Fibroblast of skin of abdomen (primary cell): ENCODE measurements around the gene APEX1.
"Not testable (repeated sequence)": the region's sequence is repeated elsewhere in the genome, so short reads cannot be mapped to it uniquely, and the experiment has no call there.

Experiments used
- DNase-seq: peaks from one replicate; pipeline ENCODE4 v3.0.0-alpha.2; 2013

APEX1 gene

DNA sequence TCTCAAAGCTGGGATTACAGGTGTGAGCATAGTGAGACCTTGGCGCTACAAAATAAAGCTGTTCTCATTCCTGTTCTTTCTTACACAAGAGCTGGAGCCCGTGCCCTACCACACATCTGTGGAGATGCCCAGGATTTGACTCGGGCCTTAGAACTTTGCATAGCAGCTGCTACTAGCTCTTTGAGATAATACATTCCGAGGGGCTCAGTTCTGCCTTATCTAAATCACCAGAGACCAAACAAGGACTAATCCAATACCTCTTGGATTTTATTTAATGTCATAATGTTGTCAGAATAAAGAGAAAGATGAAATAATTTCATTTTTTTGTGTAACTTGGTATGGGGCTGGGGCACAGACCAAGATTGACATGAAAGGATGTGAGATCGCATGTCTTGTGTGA lies 21.8 kb downstream of the APEX1 start:
- no peak for DNase-seq

DNA sequence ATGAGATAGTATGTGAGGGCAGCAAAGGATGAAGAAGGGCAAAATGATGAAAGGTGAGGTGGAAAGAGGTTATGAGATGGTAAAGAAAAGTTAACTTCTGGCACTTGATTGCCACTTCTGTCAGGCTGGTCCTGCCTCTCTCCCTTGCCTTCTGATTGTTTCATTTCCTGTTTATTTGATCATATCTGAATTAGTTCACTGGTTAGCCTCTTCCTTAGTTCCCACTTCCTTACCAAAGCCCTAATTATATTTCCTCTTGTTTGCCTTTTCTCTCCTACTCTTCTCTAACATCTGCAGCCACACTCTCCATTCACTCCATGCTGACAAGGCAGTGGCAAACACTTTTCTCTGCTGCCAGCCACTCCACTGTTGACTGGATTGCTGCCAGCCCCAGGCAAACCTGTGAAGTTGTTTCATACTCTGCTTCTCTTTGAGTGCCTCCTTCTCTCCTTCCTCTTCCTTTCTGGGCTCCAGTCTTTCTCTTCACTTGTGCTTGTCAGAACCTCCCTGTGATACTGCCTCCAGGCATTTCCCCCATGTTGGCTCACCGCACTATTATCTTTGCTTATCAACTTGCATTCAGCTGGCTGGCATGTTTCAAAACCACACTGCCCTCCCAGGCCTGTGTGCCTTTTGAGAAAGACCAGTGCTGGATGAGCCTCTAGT lies 22.3 kb downstream of the APEX1 start:
- DNase-seq, result no peak

DNA sequence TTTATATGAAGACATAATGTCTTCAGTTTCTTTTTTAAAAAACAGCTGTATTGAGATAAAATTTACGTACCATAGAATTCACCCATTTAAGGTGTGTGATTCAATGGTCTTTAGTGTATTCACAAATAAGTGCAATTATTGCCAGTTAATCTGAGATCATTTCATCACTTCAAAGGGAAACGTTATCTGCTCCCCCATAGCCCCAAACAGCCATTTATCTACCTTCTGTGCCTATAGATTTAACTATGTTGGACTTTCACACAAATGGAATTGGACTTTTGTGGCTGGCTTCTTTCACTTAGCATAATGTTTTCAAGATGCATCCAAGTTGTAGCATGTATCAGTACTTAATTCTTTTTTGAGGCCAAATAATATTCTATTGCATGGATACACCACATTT lies 23.9 kb downstream of the APEX1 start:
- DNase-seq, result no peak

DNA sequence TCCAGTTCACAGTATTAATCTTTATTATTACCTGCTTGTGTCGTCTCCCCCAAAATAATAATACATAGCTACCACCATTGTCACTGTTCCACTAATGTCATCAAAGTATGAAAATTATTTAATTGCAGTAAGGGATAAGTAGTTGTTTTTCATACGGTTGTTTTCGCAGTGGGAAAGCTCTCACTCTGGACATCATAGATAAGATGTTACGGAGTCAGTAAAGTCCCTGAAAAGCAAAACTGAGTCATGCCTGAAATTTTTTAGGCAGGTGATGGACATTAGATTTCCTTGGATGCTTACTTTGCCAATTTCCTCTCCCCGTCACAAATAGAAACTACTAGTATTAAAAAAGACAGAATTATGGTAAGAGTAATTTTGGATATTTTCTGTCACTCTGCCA lies 27.4 kb downstream of the APEX1 start:
- no peak for DNase-seq

DNA sequence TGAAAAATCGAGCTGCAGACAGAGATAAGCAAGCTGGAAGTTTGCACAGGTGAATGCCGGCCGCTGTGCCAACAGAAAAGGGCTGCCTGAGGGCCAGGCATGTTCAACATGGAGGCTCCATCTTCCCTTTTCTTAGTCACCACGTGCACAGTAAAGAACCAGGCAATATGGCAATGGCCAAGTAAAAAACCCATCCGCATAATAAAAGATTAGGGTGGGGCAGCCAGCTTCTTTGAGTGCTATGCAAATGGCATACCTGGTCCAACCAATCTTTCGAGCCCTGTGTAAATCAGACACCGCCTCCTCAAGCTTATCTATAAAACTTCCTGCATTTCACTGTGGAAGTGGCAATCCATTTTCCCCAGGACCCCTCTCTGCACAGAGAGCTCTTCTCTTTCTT lies 30.9 kb downstream of the APEX1 start:
- DNase-seq, result no peak

DNA sequence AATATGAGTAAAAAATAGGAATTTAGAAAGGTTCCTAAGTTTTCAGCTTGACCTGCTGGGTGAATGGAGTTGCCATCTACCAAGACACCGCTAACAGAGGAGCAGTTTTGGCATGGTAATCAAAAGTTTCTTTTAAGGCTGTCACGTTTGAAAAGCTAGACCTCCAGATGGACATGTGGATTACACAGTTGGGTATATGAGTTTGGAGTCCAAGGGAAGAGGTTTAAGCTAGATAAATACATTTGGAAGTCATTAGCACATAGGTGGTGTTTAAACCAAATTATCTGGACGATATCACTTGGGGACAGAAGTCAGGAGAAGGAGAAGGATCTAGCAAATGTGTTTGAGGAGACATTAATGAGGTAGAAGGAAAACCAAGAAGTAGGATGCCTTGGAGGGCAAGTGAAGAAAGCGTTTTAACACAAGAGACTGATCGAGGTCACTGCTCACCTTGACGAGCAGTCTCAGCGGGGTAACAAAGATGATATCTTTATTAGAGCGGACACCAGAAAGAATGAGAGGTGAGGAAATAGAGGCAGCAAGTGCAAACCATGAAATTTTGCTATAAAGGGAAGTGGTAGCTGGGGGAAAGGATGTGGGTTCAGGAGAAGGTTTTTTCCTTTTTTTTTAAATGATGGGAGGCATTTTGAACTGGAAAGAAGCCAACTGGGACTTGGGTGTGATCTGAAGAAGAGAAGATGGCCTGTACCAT lies 31.8 kb downstream of the APEX1 start:
- no peak for DNase-seq

DNA sequence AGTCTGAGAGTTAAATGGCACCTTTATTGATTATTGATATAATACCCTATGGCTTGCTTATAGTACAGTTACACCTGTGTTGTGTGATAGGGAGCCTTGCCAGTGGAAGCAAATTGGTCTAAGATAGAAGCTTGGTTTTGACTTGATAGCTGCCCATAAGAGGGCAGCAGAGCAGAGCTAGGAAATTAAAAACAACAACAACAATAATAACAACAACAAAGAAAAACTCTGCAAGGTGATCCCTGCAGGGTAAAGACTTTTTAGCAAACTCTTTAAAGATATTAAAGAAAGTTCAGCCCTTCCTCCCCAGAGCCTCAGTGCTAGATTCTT lies 32.3 kb downstream of the APEX1 start:
- DNase-seq, result no peak

DNA sequence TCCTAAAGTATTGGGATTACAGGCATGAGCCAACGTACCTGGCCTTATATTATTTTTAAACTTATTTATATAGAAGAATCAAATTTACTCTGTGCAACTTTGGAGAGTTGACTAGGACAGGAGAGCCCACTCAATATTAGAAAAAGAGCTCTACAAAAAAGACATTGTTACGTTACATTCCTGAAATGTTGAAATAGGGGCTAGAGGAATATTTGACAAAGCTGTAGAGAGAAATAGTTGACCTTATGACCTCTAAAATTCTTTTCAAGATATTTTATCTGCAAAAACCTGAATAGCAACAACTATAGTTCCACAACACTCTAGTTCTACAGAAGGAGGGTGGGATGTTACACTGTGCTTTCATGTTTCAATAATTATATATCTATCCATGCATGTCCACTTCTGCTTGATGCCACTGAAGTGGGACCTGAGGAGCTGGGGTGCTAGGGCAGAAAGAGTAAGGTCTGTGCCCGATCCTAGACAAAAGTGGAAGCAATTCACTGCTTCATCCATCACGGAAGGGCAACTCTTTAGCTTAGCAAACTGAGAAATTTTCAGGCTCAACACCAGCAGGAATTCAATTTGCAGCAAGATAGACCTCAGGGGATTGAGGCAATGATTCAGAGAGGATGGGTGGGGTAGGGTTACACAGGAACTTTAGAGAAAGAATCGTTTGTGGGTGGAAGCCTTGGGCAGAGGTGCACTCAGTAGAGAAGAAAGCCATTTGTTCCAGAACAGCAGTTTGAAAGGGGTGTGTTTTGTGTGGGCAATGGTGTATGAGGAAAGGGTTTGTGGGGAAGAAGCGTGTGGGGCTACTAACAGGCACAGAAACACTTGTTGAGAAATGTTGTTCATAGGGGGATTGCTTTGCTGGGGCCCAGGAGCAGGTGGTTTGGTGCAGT lies 34.3 kb downstream of the APEX1 start:
- no peak for DNase-seq

DNA sequence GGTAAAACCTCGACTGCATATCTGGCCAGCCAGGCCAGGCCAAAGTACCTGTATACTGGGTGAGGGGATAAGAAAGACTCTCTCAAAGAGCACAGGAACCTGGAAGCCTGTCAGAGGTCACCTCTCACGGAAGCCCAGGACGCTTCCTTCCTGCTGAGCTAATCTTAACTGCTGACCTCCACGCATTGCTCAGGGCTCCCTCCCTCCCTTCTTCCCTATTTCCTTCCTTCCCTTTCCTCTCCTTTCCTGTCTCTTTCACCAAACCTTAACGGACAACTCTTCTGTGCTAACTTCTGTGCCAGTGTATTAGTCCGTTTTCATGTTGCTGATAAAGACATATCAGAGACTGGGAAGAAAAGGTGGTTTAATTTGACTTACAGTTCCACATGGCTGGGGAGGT lies 35.5 kb downstream of the APEX1 start:
- no peak for DNase-seq

DNA sequence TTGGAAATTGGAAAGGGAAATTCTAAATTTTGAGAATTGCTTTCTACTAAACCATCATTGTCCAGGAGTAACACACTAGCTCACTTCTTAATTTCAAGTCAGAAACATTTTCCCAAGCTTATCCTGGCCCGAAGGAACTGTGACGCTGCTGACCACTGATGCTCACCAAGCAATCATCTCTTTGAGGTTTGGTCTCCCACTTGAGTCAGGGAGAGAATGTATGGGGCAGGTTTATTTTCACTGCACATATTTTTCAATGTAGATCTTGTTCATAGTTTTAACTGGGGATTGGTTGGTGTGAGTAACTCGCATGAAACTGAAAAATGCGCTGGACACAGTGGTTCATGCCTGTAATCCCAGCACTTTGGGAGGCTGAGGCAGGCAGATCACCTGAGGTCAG lies 37.5 kb downstream of the APEX1 start:
- no peak for DNase-seq

DNA sequence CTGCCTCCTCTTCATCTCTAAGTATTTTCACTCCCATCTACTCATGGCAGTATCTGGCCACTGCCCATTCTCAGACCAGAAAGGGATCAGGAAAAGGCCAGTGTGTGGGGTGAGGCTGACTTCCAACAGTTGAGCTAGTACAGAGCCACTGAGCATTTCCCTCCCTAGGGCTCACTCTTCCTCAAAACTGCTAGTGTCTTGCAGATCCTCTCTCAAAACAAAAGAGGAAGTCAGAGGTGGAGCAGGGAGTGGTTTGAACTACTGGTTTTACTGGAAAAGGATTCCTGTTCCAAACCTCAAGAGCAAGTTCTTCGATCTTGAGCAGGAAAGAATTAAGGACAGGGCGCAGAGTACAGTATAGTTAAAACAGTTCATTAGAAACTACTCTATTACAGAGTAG lies 38.6 kb downstream of the APEX1 start:
- no peak for DNase-seq

DNA sequence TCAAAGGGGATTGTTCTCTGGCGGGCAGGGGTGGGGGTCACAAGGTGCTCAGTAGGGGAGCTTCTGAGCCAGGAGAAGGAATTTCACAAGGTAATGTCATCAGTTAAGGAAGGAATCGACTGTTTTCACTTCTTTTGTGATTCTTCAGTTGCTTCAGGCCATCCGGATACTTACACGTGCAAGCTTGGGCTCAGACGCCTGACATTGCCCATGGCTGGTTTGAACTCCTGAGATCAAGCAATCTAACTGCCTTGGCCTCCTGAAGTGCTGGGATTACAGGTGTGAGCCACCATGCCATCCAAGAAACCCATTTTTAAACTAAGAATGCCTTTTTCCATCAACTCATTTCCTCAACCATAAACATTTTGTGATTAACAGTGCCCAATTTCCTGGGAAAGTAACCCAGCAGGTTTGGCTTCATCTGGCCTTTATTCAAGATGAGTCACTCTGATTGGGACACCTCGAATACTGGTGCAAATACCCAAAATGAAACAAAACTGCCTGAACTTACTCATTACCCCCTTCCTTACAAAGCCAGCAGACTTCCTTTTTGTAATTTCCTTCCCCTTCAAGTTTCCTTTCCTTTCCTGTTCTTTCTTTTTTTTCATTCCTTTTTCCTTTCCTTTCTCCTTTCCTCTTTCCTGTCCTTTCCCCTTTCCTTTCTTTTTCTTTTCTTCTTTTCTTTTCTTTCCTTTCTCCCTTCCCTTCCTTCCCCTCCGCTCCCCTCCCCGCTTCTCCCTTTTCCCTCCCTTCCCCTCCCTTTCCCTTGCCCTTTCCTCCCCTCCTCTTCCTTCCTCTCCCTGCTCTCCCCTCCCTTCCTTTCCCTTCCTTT lies 40.1 kb downstream of the APEX1 start:
- DNase-seq, result no peak

DNA sequence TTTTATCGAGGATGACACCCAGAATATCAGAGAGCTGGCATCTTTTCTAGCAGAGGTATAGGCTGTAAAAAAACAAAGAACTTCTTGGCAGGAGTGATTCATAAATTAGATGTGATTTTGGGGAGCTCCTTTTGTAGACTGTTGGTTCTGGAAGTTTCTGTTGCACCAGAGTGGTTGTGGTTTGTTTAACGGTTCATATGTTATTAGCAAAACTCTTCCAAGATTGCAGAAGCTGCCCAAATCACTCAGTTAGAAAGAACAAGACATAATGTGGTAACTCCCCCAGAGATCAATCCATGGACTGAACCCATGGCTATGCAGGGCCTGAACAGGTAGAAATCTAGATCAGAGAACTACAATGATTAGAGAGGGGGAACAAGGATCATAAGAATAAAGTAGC lies 43.6 kb downstream of the APEX1 start:
- DNase-seq, result no peak

DNA sequence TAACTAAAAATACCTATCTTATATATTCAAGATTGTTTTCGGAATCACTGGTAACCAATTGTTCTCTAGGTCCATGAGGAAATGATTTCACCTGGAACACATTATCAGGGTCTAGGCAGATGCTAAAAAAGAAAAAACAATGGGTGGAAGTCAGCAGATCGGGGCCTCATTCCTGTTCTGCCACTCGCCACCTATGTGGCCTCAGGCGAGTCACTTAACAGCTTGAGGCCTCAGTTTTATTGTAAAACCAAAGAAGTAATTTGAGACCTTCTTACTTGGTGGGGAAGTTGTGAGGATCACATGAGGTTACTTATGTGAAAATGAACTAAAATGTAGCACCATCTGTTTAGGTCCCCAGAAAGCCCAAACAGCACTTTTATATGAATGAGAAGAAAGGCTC lies 44.1 kb downstream of the APEX1 start:
- no peak for DNase-seq

DNA sequence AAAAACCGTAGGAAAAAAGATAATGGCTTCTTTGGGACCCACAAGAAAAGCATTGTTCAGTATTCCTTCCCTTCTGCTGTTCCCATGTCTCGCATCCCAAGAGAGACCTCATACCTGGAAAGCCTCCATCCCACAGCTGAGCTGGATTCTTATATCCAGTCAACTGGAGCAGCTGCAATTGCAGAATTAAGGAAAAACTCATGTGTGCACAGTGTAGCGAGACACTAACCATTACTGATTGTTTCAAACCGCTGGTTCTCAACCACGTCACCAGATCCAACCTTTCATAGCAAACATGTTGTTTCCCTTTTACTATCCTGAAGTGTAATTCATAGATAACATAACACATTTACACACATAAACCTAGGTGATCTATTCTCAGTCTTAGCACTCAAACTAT lies 44.9 kb downstream of the APEX1 start:
- DNase-seq, result no peak

DNA sequence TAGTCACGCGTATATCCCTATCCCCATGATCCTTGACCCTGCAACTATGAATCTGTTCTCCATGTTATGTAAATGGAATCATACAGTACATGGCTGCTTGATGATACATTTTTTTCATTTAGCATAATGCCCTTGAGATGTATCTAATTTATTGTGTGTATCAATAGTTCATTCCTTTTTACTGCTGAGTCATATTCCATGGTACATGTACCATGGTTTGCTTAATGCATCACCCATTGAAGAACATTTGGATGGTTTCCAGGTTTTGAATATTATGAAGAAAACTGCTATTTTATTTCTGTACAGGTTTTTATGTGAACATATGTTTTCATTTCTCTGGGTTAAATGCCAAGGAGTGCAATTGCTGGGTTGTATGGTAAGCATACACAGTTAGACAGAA lies 46.3 kb downstream of the APEX1 start:
- no peak for DNase-seq

DNA sequence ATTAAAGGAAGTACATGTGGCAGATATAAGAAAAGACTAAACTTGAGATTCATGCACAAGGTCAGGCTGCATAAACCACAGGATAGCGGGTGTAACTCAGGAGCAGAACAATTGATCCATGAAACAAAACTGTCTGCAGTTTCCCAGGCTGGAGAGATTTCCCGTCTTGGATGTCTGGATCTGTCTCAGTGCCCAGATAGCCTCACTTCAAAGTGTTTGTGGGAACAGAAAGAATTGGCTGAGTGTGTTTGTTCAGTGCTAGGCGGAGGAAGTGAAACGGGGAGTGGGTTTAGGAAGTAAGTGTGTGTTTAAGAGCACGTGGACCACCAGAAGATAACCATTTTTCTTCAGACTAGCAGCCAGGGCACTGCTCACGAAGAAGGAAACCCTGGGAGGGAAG lies 48.9 kb downstream of the APEX1 start:
- no peak for DNase-seq

DNA sequence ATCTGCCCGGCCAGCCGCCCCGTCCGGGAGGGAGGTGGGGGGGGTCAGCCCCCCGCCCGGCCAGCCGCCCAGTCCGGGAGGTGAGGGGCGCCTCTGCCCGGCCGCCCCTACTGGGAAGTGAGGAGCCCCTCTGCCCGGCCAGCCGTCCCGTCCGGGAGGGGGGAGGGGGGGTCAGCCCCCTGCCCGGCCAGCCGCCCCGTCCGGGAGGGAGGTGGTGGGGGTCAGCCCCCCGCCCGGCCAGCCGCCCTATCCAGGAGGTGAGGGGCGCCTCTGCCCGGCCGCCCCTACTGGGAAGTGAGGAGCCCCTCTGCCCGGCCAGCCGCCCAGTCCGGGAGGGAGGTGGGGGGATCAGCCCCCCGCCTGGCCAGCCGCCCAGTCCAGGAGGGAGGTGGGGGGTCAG lies 51.2 kb downstream of the APEX1 start:
- not testable (repeated sequence) for DNase-seq

DNA sequence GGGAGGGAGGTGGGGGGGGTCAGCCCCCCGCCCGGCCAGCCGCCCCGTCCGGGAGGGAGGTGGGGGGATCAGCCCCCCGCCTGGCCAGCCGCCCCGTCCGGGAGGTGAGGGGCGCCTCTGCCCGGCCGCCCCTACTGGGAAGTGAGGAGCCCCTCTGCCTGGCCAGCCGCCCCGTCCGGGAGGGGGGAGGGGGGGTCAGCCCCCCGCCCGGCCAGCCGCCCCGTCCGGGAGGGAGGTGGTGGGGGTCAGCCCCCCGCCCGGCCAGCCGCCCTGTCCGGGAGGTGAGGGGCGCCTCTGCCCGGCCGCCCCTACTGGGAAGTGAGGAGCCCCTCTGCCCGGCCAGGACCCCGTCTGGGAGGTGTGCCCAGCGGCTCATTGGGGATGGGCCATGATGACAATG lies 51.7 kb downstream of the APEX1 start:
- not testable (repeated sequence) for DNase-seq
